Astrocyte (in vitro differentiated cells and primary cell): ENCODE measurements around the gene CDC25B.

ENCODE experiments used
- EZH2 ChIP-seq: IDR thresholded peaks from 2 replicates; pipeline ENCODE4 v1.6.1; 2012; ENCODE audit warnings: mild to moderate bottlenecking, low read length, inconsistent platforms; ENCODE audit not compliant: insufficient read depth
- TF ChIP-seq, protein P1 (sequence below): IDR thresholded peaks from 2 replicates; pipeline ENCODE4 v1.5.1; 2011; ENCODE audit warnings: low read depth, mild to moderate bottlenecking, inconsistent platforms, low read length, moderate library complexity; ENCODE audit not compliant: insufficient read depth

DNA sequence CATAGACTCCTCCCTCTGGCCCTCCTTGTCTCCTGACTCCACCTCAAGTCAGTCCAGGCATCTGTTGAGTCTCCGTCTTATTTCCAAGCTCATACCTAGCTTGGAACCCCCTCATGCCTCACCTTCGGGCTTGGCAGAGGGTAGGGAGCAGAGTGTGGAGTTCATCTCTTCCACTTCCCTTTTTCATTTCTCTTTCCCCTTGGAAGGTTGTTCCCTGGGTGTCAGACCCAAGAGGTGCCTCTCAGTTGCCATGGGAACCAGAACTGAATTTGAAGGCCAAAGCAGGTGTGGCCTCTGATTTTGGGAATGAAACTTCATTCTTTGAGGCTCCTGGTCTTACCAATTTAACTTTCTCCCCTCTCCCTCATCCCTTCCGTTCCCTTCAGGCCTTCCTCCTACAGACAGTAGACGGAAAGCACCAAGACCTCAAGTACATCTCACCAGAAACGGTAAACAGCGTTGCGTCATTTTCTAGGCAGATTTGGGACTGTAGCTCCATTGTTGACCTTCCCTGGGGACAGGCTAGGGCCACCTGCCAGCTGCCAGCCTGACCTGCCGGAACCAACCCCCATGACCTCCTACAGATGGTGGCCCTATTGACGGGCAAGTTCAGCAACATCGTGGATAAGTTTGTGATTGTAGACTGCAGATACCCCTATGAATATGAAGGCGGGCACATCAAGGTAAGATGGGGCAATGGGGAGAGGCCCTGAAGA lies 6.6 kb downstream of the CDC25B start:
- TF ChIP-seq, protein P1, sequence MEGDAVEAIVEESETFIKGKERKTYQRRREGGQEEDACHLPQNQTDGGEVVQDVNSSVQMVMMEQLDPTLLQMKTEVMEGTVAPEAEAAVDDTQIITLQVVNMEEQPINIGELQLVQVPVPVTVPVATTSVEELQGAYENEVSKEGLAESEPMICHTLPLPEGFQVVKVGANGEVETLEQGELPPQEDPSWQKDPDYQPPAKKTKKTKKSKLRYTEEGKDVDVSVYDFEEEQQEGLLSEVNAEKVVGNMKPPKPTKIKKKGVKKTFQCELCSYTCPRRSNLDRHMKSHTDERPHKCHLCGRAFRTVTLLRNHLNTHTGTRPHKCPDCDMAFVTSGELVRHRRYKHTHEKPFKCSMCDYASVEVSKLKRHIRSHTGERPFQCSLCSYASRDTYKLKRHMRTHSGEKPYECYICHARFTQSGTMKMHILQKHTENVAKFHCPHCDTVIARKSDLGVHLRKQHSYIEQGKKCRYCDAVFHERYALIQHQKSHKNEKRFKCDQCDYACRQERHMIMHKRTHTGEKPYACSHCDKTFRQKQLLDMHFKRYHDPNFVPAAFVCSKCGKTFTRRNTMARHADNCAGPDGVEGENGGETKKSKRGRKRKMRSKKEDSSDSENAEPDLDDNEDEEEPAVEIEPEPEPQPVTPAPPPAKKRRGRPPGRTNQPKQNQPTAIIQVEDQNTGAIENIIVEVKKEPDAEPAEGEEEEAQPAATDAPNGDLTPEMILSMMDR = no peak
- no peak for TF ChIP-seq EZH2
